Measurements from ENCODE around the gene SLC26A4. TPM values are rescaled to one million over a fixed set of nuclear protein-coding genes. Genes with fewer than 3 reads are reported as not detected.

SLC26A4 gene
- total and polyA plus RNA-seq, 9 of the 15 experiments (the other 6 are each of a cell fraction or from before 2014, with no cell fraction given) = 0.09 to 1.2 (median 0.33) TPM

- Histone ChIP-seq H3K9me1 (ENCODE audit: control insufficient read depth, insufficient read depth, low read length) (no peaks in the 10 kb centered on the region), H2AFZ (ENCODE audit: low read depth, low read length) (no peak overlapping the region), H3K4me2 (ENCODE audit: insufficient read depth, low read length) (no peak overlapping the region), H3K4me1 (replicated peaks in 1 of 2; ENCODE audit: control insufficient read depth in 2 of 2, insufficient read depth in 2 of 2, low read length in 2 of 2) (no peaks in the 10 kb centered on the region), H3K27ac (ENCODE audit: extremely low read depth, low read depth, low read length) (no peak overlapping the region), H3K4me3 (no peak overlapping the region), H3K9ac (ENCODE audit: insufficient read depth in 1 of 2, low read depth in 2 of 2, low read length in 2 of 2) (no peak overlapping the region), H3K79me2 (ENCODE audit: control insufficient read depth, insufficient read depth, low read length) (no peaks in the 10 kb centered on the region), H3K36me3 (ENCODE audit: control insufficient read depth, insufficient read depth, low read length) (no peaks in the 10 kb centered on the region), H3K27me3 (ENCODE audit: control insufficient read depth in 2 of 2, insufficient read depth in 2 of 2, low read length in 2 of 2) (peaks cover 19 to 28% of the 10 kb centered on the region in 2 experiments; a peak in 4 of 5 replicates), H4K20me1 (replicated peaks; ENCODE audit: control insufficient read depth, insufficient read depth, low read length) (no peaks in the 10 kb centered on the region), H3K9me3 (replicated peaks; ENCODE audit: control insufficient read depth, insufficient read depth, low read depth, low read length) (no peaks in the 10 kb centered on the region)
- TF ChIP-seq BHLHE40 (IDR thresholded peaks at IDR 0.05; ENCODE audit: low read length) (peak; percentile 64), NR3C1 (CRISPR knock-in tag; IDR thresholded peaks at IDR 0.05) (no peak)
- POLR2A ChIA-PET = interaction anchor here (0.6 to 2.7 kb wide), 5 partner anchors 8 to 47 kb away, joined by 3 to 8 read pairs (median 3); no protein-coding TSS in a partner anchor
- ATAC-seq = no peak
- in situ Hi-C loops (cut with MboI) (no loop called here), intact Hi-C loops (cut with micrococcal nuclease) (no loop called here)
- no peak for DNase-seq (ENCODE audit: extremely low read depth in 1 of 4, low spot score in 3 of 4)
- no TSS peak for BruUV-seq (replicated peaks)
- CTCF ChIA-PET (ENCODE audit: low intra/inter-chr PET ratio) = no interaction called here
- no peak for FAIRE-seq
- WGBS (ENCODE audit: insufficient coverage, low coverage, missing lambda C conversion rate) = 7% methylated on average over 7 of the region's 7 CpGs
Measured at GRCh38 chr7:107697321-107698049, 36.9 kb downstream of the SLC26A4 start.

GRCh38 chr7:107700570-107700969, 39.9 kb downstream of the SLC26A4 start:
- intact Hi-C loops (cut with micrococcal nuclease) = no loop called here
- H3K36me3 ChIP-seq (ENCODE audit: control insufficient read depth, insufficient read depth, low read length) = no peaks in the 10 kb centered on the region
- H3K9me3 ChIP-seq (replicated peaks; ENCODE audit: control insufficient read depth, insufficient read depth, low read depth, low read length) = no peaks in the 10 kb centered on the region
- ATAC-seq = no peak
- no peak for FAIRE-seq
- H3K4me2 ChIP-seq (ENCODE audit: insufficient read depth, low read length) = no peak overlapping the region
- no peak for DNase-seq (ENCODE audit: extremely low read depth in 1 of 4, low spot score in 3 of 4)
- ChIA-PET CTCF (ENCODE audit: low intra/inter-chr PET ratio) (interaction anchor here (0.6 kb wide), 1 partner anchor 1781 kb away, joined by 5 read pairs; no protein-coding TSS in a partner anchor), POLR2A (interaction anchor here (1.3 kb wide), 1 partner anchor 26 kb away, joined by 3 read pairs; no protein-coding TSS in a partner anchor)
- in situ Hi-C loops (cut with MboI) = no loop called here
- no TSS peak for BruUV-seq (replicated peaks)
- peaks cover 9 to 12% of the 10 kb centered on the region in 2 experiments; a peak in 4 of 5 replicates for H3K27me3 ChIP-seq (ENCODE audit: control insufficient read depth in 2 of 2, insufficient read depth in 2 of 2, low read length in 2 of 2)
- H3K79me2 ChIP-seq (ENCODE audit: control insufficient read depth, insufficient read depth, low read length) = no peaks in the 10 kb centered on the region
- H3K27ac ChIP-seq (ENCODE audit: extremely low read depth, low read depth, low read length) = no peak overlapping the region
- H3K9me1 ChIP-seq (ENCODE audit: control insufficient read depth, insufficient read depth, low read length) = no peaks in the 10 kb centered on the region
- H2AFZ ChIP-seq (ENCODE audit: low read depth, low read length) = no peak overlapping the region
- H4K20me1 ChIP-seq (replicated peaks; ENCODE audit: control insufficient read depth, insufficient read depth, low read length) = no peaks in the 10 kb centered on the region
- no peak overlapping the region for H3K4me3 ChIP-seq
- H3K4me1 ChIP-seq (replicated peaks in 1 of 2; ENCODE audit: control insufficient read depth in 2 of 2, insufficient read depth in 2 of 2, low read length in 2 of 2) = no peaks in the 10 kb centered on the region
- no peak overlapping the region for H3K9ac ChIP-seq (ENCODE audit: insufficient read depth in 1 of 2, low read depth in 2 of 2, low read length in 2 of 2)
- no peak for TF ChIP-seq ARNT (IDR thresholded peaks at IDR 0.05)
- TF ChIP-seq ZNF431 (CRISPR knock-in tag; IDR thresholded peaks at IDR 0.05) = no peak
- TF ChIP-seq BRF1 (IDR thresholded peaks at IDR 0.05; ENCODE audit: borderline replicate concordance, extremely low read depth, insufficient read length) = no peak
- no peak for TF ChIP-seq ZBTB17 (CRISPR knock-in tag; IDR thresholded peaks at IDR 0.05)
- no peak for TF ChIP-seq ELF4 (CRISPR knock-in tag; IDR thresholded peaks at IDR 0.05)
- TF ChIP-seq ZBTB11 (CRISPR knock-in tag; IDR thresholded peaks at IDR 0.05) = no peak
- TF ChIP-seq ETV1 (tag; conservative IDR thresholded peaks at IDR 0.05; ENCODE audit: low read depth) = no peak
